Activated naive CD4-positive, alpha-beta T cell treated with anti-CD3 and anti-CD28 coated beads, Interleukin-2, amount 10 ng/mL, durations not matched to agents 5 hours and 36 hours (primary cell): ENCODE results near the gene FLG2. TPM values are rescaled to one million over a fixed set of nuclear protein-coding genes. Genes with fewer than 3 reads are reported as not detected.

Experiments used
- total RNA-seq, 2 experiments: library from RNA; stranded (reverse); gene quantifications; one replicate each; pipeline ENCODE4 v1.2.3, GENCODE V29; 2021

FLG2 gene
- total RNA-seq = not detected

GRCh38 chr1:152359906-152360305 is at the start of gene FLG2:
Gene FLG2 (minus strand): TSS chr1:152360006. CDS start chr1:152358884, 1,122 bp downstream.

GRCh38 chr1:152325111-152325510 is 34.7 kb downstream of the FLG2 start, which contains the start of gene FLG:
Gene FLG (minus strand): TSS chr1:152325239. CDS start chr1:152315456, 9,783 bp downstream.

Other genes with a start within 250 kb of the FLG2 start
- gene TCHH, start 244.6 kb downstream of the FLG2 start, total RNA-seq = under 1 TPM in 1 of 2 experiments, not detected in 1; 0.02 TPM
- not detected for gene RPTN, start 200.8 kb downstream of the FLG2 start, total RNA-seq
- gene HRNR, start 135.8 kb downstream of the FLG2 start, total RNA-seq = not detected
- not detected for gene FLG, start 34.8 kb downstream of the FLG2 start, total RNA-seq
- not detected for gene CRNN, start 54.3 kb upstream of the FLG2 start, total RNA-seq
- not detected for gene LCE5A, start 150.8 kb upstream of the FLG2 start, total RNA-seq
- gene CRCT1, start 154.5 kb upstream of the FLG2 start, total RNA-seq = not detected
- gene LCE3E, start 206.8 kb upstream of the FLG2 start, total RNA-seq = not detected
- gene LCE3D, start 220.5 kb upstream of the FLG2 start, total RNA-seq = not detected
- not detected for gene LCE3C, start 240.2 kb upstream of the FLG2 start, total RNA-seq